GM21717 (cell line): ENCODE measurements around the gene CSPG4.
"Not testable (repeated sequence)": the region's sequence is repeated elsewhere in the genome, so short reads cannot be mapped to it uniquely, and the experiment has no call there.

ENCODE experiments used
- ATAC-seq: cut with Tn5 transposase; IDR thresholded peaks from one replicate; pipeline ENCODE4 v1.9.1; 2021; ENCODE audit warnings: mild to moderate bottlenecking, moderate library complexity; ENCODE audit not compliant: unreplicated experiment

CSPG4 gene

DNA sequence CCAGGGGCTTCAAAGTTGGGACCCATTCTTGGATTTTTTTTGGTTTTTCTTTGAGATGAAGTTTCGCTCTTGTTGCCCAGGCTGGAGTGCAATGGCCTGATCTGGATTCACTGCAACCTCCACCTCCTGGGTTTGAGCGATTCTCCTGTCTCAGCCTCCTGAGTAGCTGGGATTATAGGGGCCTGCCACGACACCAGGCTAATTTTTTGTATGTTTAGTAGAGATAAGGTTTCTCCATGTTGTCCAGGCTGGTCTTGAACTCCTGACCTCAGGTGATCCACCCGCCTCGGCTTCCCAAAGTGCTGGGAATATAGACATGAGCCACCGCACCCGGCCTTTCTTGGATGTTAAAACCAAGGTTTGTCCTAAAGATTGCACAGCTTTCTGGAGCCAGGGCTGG, 78.7 kb downstream of the CSPG4 start:
- ATAC-seq = not testable (repeated sequence)

DNA sequence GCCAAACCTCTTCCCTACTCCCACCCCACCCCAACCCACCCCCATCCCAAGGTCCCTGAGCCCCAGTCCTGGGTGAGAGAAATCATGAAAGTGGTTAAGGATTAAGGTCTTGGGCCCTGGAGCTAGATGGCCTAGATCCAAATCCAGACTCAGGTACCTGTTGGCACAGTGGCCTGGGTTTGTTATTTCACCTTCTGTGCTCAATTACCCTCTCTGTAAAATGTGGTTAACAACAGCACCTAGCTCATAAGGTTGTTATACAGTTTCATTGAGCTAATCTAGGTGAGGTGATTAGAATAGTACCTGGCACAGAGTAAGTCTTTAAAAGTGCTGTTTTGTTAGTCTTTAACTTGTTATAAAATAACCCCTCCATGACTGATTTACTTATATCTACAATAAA, 80.7 kb downstream of the CSPG4 start:
- ATAC-seq = no peak

DNA sequence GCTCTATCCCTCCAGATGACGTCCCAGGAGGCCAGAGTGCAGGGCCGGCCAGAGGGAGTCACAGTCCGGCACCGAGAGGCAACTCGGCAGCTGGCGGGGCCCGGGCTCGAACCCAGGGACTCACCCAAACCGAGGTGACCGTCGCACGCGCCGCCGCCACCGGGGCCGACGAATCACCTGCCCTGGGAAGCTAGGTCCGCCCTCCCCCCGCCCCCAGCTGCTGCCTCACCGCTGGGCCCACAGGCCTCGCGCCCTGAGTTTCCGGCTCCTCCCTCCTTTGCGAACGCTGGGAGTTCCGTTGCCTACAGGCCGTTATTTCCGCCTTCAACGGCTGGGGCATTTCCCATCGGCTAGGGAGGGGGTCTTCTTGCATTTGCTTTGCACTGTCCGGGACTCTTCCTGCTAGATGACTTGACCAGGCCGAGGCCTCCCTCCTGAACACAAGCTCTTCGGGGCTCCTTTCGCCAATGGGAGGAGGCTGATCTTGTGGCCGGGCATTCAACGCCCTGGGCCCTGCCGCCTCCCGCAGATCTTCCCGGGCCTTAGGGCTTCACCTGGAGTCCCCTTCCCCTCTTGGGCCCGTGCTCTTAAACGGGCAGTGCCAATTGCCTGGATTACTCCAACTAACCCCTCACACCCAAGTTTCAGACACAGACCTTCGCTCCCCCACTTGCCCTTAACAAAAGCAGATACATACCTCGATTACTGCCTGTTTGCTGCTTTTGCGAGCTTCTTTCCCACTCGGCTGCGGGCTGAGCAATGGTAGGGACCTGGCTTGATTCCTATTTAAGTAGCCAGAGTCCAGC, 86.9 kb downstream of the CSPG4 start, which contains the start of gene SNUPN:
Gene SNUPN, minus strand, starts transcription at position 184 of the 806 bp plus-strand sequence. CDS start 4,674 bp downstream, outside the sequence.
- ATAC-seq = peak; percentile 76
